ENCODE measurements around the gene GALNT7.
A peak's percentile ranks its signal among the peaks of the same experiment; 100 is the strongest.

Gene GALNT7

GRCh38 chr4:173270312-173271027 lies 101.9 kb downstream of the GALNT7 start:
- peak; percentile 33 for DNase-seq

GRCh38 chr4:173272314-173272713 lies 103.7 kb downstream of the GALNT7 start:
- DNase-seq = no peak

- DNase-seq = no peak
Measured at GRCh38 chr4:173272996-173273395, 104.4 kb downstream of the GALNT7 start.

GRCh38 chr4:173273941-173274340 lies 105.3 kb downstream of the GALNT7 start:
- no peak for DNase-seq

GRCh38 chr4:173274744-173275143 lies 106.1 kb downstream of the GALNT7 start:
- no peak for DNase-seq

- peak; percentile 34 for DNase-seq
Measured at GRCh38 chr4:173275150-173275549, 106.5 kb downstream of the GALNT7 start.

GRCh38 chr4:173277340-173277739 lies 108.7 kb downstream of the GALNT7 start:
- no peak for DNase-seq

- peak; percentile 52 for DNase-seq
Measured at GRCh38 chr4:173280998-173281397, 112.4 kb downstream of the GALNT7 start.

GRCh38 chr4:173281406-173282255 lies 113.0 kb downstream of the GALNT7 start:
- DNase-seq = peak; percentile 92

- no peak for DNase-seq
Measured at GRCh38 chr4:173282256-173282562, 113.6 kb downstream of the GALNT7 start.

GRCh38 chr4:173282626-173283025 lies 114.0 kb downstream of the GALNT7 start:
- DNase-seq = peak; percentile 58

- no peak for DNase-seq
Measured at GRCh38 chr4:173284463-173284862, 115.9 kb downstream of the GALNT7 start.

- no peak for DNase-seq
Measured at GRCh38 chr4:173287486-173287885, 118.9 kb downstream of the GALNT7 start.

GRCh38 chr4:173288296-173288695 lies 119.7 kb downstream of the GALNT7 start:
- DNase-seq = peak; percentile 97

GRCh38 chr4:173288698-173289352 lies 120.2 kb downstream of the GALNT7 start:
- DNase-seq = no peak

- peak; percentile 95 for DNase-seq
Measured at GRCh38 chr4:173289353-173289727, 120.7 kb downstream of the GALNT7 start.

GRCh38 chr4:173291899-173292298 lies 123.3 kb downstream of the GALNT7 start:
- no peak for DNase-seq

GRCh38 chr4:173293663-173294062 lies 125.1 kb downstream of the GALNT7 start:
- DNase-seq = no peak

GRCh38 chr4:173294444-173294843 lies 125.8 kb downstream of the GALNT7 start:
- DNase-seq = no peak

- DNase-seq = peak; percentile 82
Measured at GRCh38 chr4:173301518-173302201, 133.0 kb downstream of the GALNT7 start.

- no peak for DNase-seq
Measured at GRCh38 chr4:173307778-173308177, 139.2 kb downstream of the GALNT7 start.

GRCh38 chr4:173311368-173311767 lies 142.8 kb downstream of the GALNT7 start:
- DNase-seq = no peak

- no peak for DNase-seq
Measured at GRCh38 chr4:173314715-173315114, 146.1 kb downstream of the GALNT7 start.

Measured in hematopoietic multipotent progenitor cell treated with erythropoietin and hydrocortisone succinate and interleukin-3 and kit ligand, for 6 days (in vitro differentiated cells).